GM21576 (cell line): Measurements from ENCODE around the gene MECR.

Experiments used
- ATAC-seq: cut with Tn5 transposase; IDR thresholded peaks from one replicate; pipeline ENCODE4 v1.9.1; 2021; ENCODE audit warnings: mild to moderate bottlenecking, moderate library complexity; ENCODE audit not compliant: unreplicated experiment

Gene MECR

GRCh38 chr1:29255134-29255666 is 24.5 kb upstream of the MECR start:
- no peak for ATAC-seq

GRCh38 chr1:29254346-29254745 is 23.6 kb upstream of the MECR start:
- no peak for ATAC-seq

- ATAC-seq = no peak
Measured at GRCh38 chr1:29253180-29253579, 22.4 kb upstream of the MECR start.

- ATAC-seq = no peak
Measured at GRCh38 chr1:29251164-29252124, 20.7 kb upstream of the MECR start.

GRCh38 chr1:29249951-29250581 is 19.3 kb upstream of the MECR start:
- no peak for ATAC-seq

GRCh38 chr1:29249170-29249691 is 18.5 kb upstream of the MECR start:
- ATAC-seq = no peak

- ATAC-seq = no peak
Measured at GRCh38 chr1:29248409-29248808, 17.7 kb upstream of the MECR start.

GRCh38 chr1:29247571-29248273 is 17.0 kb upstream of the MECR start:
- no peak for ATAC-seq

- no peak for ATAC-seq
Measured at GRCh38 chr1:29247044-29247443, 16.3 kb upstream of the MECR start.

GRCh38 chr1:29245876-29246275 is 15.1 kb upstream of the MECR start:
- no peak for ATAC-seq

- no peak for ATAC-seq
Measured at GRCh38 chr1:29245261-29245660, 14.5 kb upstream of the MECR start.

GRCh38 chr1:29243871-29244200 is 13.1 kb upstream of the MECR start:
- ATAC-seq = no peak

- no peak for ATAC-seq
Measured at GRCh38 chr1:29243023-29243870, 12.5 kb upstream of the MECR start.

- ATAC-seq = no peak
Measured at GRCh38 chr1:29240986-29241385, 10.3 kb upstream of the MECR start.

- ATAC-seq = no peak
Measured at GRCh38 chr1:29240400-29240837, 9.7 kb upstream of the MECR start.

GRCh38 chr1:29239142-29239541 is 8.4 kb upstream of the MECR start:
- no peak for ATAC-seq

GRCh38 chr1:29238620-29239002 is 7.9 kb upstream of the MECR start:
- ATAC-seq = no peak

- no peak for ATAC-seq
Measured at GRCh38 chr1:29237852-29238619, 7.3 kb upstream of the MECR start.

- ATAC-seq = no peak
Measured at GRCh38 chr1:29237129-29237821, 6.5 kb upstream of the MECR start.
